ENCODE measurements around the gene PRRT3. TPM values are rescaled to one million over a fixed set of nuclear protein-coding genes. Genes with fewer than 3 reads are reported as not detected.
"Not testable (repeated sequence)": the region's sequence is repeated elsewhere in the genome, so short reads cannot be mapped to it uniquely, and the experiment has no call there.

The PRRT3 gene
- total RNA-seq, 1 donor from 2014 or later = 1.9 TPM

DNA sequence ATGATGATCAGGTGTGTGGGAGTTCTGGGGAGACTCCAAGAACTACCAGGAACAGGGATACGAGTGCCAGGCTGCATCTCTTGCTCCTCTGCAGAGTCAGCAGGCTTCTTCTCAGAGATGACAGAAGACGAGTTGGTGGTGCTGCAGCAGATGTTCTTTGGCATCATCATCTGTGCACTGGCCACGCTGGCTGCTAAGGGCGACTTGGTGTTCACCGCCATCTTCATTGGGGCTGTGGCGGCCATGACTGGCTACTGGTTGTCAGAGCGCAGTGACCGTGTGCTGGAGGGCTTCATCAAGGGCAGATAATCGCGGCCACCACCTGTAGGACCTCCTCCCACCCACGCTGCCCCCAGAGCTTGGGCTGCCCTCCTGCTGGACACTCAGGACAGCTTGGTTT lies 7.9 kb downstream of the PRRT3 start:
- DNase-seq (ENCODE audit: low spot score) = no peak
- Mint-ChIP-seq H3K9me3 (ENCODE audit: unreplicated experiment) (no peaks in the 10 kb centered on the region), H3K27me3 (ENCODE audit: unreplicated experiment) (peaks cover 19% of the 10 kb centered on the region), H3K4me3 (ENCODE audit: unreplicated experiment) (no peak overlapping the region), H3K36me3 (ENCODE audit: low read depth, unreplicated experiment) (peaks cover 11% of the 10 kb centered on the region), H3K27ac (ENCODE audit: unreplicated experiment) (no peak overlapping the region), H3K4me1 (ENCODE audit: unreplicated experiment) (peaks cover 4% of the 10 kb centered on the region)
- no peak for TF ChIP-seq CTCF (IDR thresholded peaks at IDR 0.05; ENCODE audit: unreplicated experiment)

GRCh38 chr3:9942934-9943690 lies 9.1 kb downstream of the PRRT3 start:
- Mint-ChIP-seq H3K27me3 (ENCODE audit: unreplicated experiment) (peaks cover 19% of the 10 kb centered on the region), H3K4me1 (ENCODE audit: unreplicated experiment) (peaks cover 4% of the 10 kb centered on the region), H3K9me3 (ENCODE audit: unreplicated experiment) (no peaks in the 10 kb centered on the region), H3K36me3 (ENCODE audit: low read depth, unreplicated experiment) (peaks cover 13% of the 10 kb centered on the region), H3K4me3 (ENCODE audit: unreplicated experiment) (no peak overlapping the region), H3K27ac (ENCODE audit: unreplicated experiment) (no peak overlapping the region)
- TF ChIP-seq CTCF (IDR thresholded peaks at IDR 0.05; ENCODE audit: unreplicated experiment) = no peak
- no peak for DNase-seq (ENCODE audit: low spot score)

- Mint-ChIP-seq H3K36me3 (ENCODE audit: low read depth, unreplicated experiment) (peaks cover 18% of the 10 kb centered on the region), H3K4me1 (ENCODE audit: unreplicated experiment) (peaks cover 4% of the 10 kb centered on the region), H3K27me3 (ENCODE audit: unreplicated experiment) (peaks cover 21% of the 10 kb centered on the region), H3K9me3 (ENCODE audit: unreplicated experiment) (no peaks in the 10 kb centered on the region), H3K27ac (ENCODE audit: unreplicated experiment) (peak overlapping the region; percentile 18), H3K4me3 (ENCODE audit: unreplicated experiment) (no peak overlapping the region)
- DNase-seq (ENCODE audit: low spot score) = no peak
- no peak for TF ChIP-seq CTCF (IDR thresholded peaks at IDR 0.05; ENCODE audit: unreplicated experiment)
Measured at GRCh38 chr3:9942164-9942563, 10.0 kb downstream of the PRRT3 start.

DNA sequence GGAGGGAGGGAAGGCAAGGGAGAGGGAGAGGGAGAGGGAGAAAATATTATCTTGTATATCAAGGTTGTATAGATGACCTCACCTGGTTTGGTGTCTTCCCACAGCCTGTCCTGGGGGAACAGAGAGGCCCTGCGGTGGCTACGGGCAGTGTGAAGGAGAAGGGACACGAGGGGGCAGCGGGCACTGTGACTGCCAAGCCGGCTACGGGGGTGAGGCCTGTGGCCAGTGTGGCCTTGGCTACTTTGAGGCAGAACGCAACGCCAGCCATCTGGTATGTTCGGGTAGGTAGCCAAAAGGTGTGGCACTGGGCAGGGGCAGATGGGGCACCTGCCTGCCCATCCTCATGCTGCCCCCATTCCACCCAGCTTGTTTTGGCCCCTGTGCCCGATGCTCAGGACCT lies 11.5 kb downstream of the PRRT3 start:
- Mint-ChIP-seq H3K9me3 (ENCODE audit: unreplicated experiment) (no peaks in the 10 kb centered on the region), H3K36me3 (ENCODE audit: low read depth, unreplicated experiment) (peaks cover 26% of the 10 kb centered on the region), H3K27me3 (ENCODE audit: unreplicated experiment) (peaks cover 21% of the 10 kb centered on the region), H3K4me1 (ENCODE audit: unreplicated experiment) (peaks cover 5% of the 10 kb centered on the region), H3K4me3 (ENCODE audit: unreplicated experiment) (no peak overlapping the region), H3K27ac (ENCODE audit: unreplicated experiment) (no peak overlapping the region)
- no peak for DNase-seq (ENCODE audit: low spot score)
- no peak for TF ChIP-seq CTCF (IDR thresholded peaks at IDR 0.05; ENCODE audit: unreplicated experiment)

- not testable (repeated sequence) for H3K9me3 Mint-ChIP-seq (ENCODE audit: unreplicated experiment); H3K4me3 Mint-ChIP-seq (ENCODE audit: unreplicated experiment); DNase-seq (ENCODE audit: low spot score); H3K27ac Mint-ChIP-seq (ENCODE audit: unreplicated experiment)
- peaks cover 13% of the 10 kb centered on the region for H3K4me1 Mint-ChIP-seq (ENCODE audit: unreplicated experiment)
- H3K36me3 Mint-ChIP-seq (ENCODE audit: low read depth, unreplicated experiment) = peaks cover 35% of the 10 kb centered on the region
- peaks cover 23% of the 10 kb centered on the region for H3K27me3 Mint-ChIP-seq (ENCODE audit: unreplicated experiment)
Measured at GRCh38 chr3:9939906-9940305, 12.3 kb downstream of the PRRT3 start.

Data from endothelial cell (in vitro differentiated cells).